GM12878 (cell line): ENCODE results near the gene MRPL18. TPM values are rescaled to one million over a fixed set of nuclear protein-coding genes. Genes with fewer than 3 reads are reported as not detected.

ENCODE experiments used
- ATAC-seq: fragments of 200-7000 bp; cut with Tn5 transposase; 3 replicates; pipeline ENCODE4 v1.9.1; 2020; ENCODE audit warnings: mild to moderate bottlenecking, moderate library complexity
- BruUV-seq: library from RNA; stranded (reverse); fragments of 400-500 nt; replicated peaks from 2 replicates; lab custom pipeline; 2021; lab: Mats Ljungman, UMichigan
- CTCF ChIA-PET: fragments of 300-600 bp; sonication (Branson Sonifier 250); formaldehyde crosslinking; extraction: SDS; loops from one replicate; lab custom pipeline; 2021; ENCODE audit warnings: inconsistent platforms; lab: Yijun Ruan, JAX
- POLR2A ChIA-PET: fragments of 350-600 bp; formaldehyde crosslinking; extraction: SDS; loops from one replicate; lab custom pipeline; 2021; ENCODE audit warnings: inconsistent platforms; lab: Charles Lee
- RAD21 ChIA-PET: fragments of 300-600 bp; sonication (Branson Sonifier 250); formaldehyde crosslinking; loops from one replicate; lab custom pipeline; 2023; ENCODE audit warnings: antibody characterized with exemption; ENCODE audit not compliant: unreplicated experiment; lab: Charles Lee
- SMC1A ChIA-PET: fragments of 300-600 bp; sonication (Branson Sonifier 250); formaldehyde crosslinking; loops from one replicate; lab custom pipeline; 2023; ENCODE audit not compliant: unreplicated experiment, uncharacterized antibody; lab: Charles Lee
- DNase-seq: peaks from one replicate; pipeline ENCODE4 v3.0.0-alpha.2; 2011; ENCODE audit warnings: low read depth, low spot score
- FAIRE-seq: peaks from 3 replicates; lab custom pipeline; 2011; peaks lifted over from hg19 to GRCh38; lab: Jason Lieb, UNC
- H2AFZ ChIP-seq: 2 replicates; pipeline ENCODE4 v1.6.0; 2011; ENCODE audit warnings: low read depth, low read length, control low read depth; ENCODE audit not compliant: control insufficient read depth
- H3K27ac ChIP-seq: 2 replicates; pipeline ENCODE4 v1.5.1; 2011; ENCODE audit warnings: control low read depth; ENCODE audit not compliant: control insufficient read depth, insufficient read depth
- H3K27me3 ChIP-seq, 2 experiments: replicated peaks in 1 of 2; 2 replicates each; pipeline versions ENCODE4 v1.6.0 to v1.6.1; 2011; ENCODE audit warnings: low read length in 1 of 2; ENCODE audit not compliant: control insufficient read depth in 2 of 2, insufficient read depth in 2 of 2
- H3K36me3 ChIP-seq, 2 experiments: 2 replicates each; pipeline ENCODE4 v1.5.1; 2011; ENCODE audit warnings: low read length in 1 of 2; ENCODE audit not compliant: control insufficient read depth in 2 of 2, insufficient read depth in 2 of 2
- H3K4me1 ChIP-seq: 2 replicates; pipeline ENCODE4 v1.6.1; 2011; ENCODE audit warnings: mild to moderate bottlenecking, low read length, moderate library complexity, mixed read lengths; ENCODE audit not compliant: control insufficient read depth, insufficient read depth
- H3K4me2 ChIP-seq: 2 replicates; pipeline ENCODE4 v1.6.0; 2011; ENCODE audit warnings: control low read depth; ENCODE audit not compliant: control insufficient read depth, insufficient read depth
- H3K4me3 ChIP-seq: fragments of 200-600 bp; sonication (generic); 2 replicates; pipeline ENCODE4 v1.5.1; 2016
- H3K79me2 ChIP-seq: 2 replicates; pipeline ENCODE4 v1.6.0; 2011; ENCODE audit warnings: low read length; ENCODE audit not compliant: control insufficient read depth, insufficient read depth
- H3K9ac ChIP-seq: 2 replicates; pipeline ENCODE4 v1.8.0; 2011; ENCODE audit warnings: low read length, control low read depth, mixed read lengths; ENCODE audit not compliant: control insufficient read depth, insufficient read depth
- H3K9me3 ChIP-seq: replicated peaks from 3 replicates; pipeline ENCODE4 v1.5.1; 2011; ENCODE audit warnings: mild to moderate bottlenecking, low read length; ENCODE audit not compliant: control insufficient read depth, insufficient read depth
- H4K20me1 ChIP-seq: 2 replicates; pipeline ENCODE4 v1.6.0; 2011; ENCODE audit not compliant: control insufficient read depth, insufficient read depth
- ATF7 ChIP-seq: fragments of 450-650 bp; IDR thresholded peaks from 2 replicates; pipeline ENCODE4 v1.6.1; 2016; ENCODE audit warnings: low read depth, mild to moderate bottlenecking
- CBX5 ChIP-seq: sonication (generic); IDR thresholded peaks from 2 replicates; pipeline ENCODE4 v1.6.1; 2016; ENCODE audit warnings: low read depth, moderate library complexity, mild to moderate bottlenecking, inconsistent platforms
- E4F1 ChIP-seq: fragments of 450-650 bp; IDR thresholded peaks from 2 replicates; pipeline ENCODE4 v1.6.1; 2018; ENCODE audit warnings: borderline replicate concordance, mild to moderate bottlenecking; ENCODE audit not compliant: partially characterized antibody
- ESRRA ChIP-seq: IDR thresholded peaks from 2 replicates; pipeline ENCODE4 v1.6.1; 2012; ENCODE audit warnings: mild to moderate bottlenecking, low read length, improper control_type of control experiment
- GABPA ChIP-seq: IDR thresholded peaks from 2 replicates; pipeline ENCODE4 v1.6.1; 2014; ENCODE audit warnings: antibody characterized with exemption, low read depth, mild to moderate bottlenecking, inconsistent platforms
- MXI1 ChIP-seq: fragments of 150-350 bp; IDR thresholded peaks from 2 replicates; pipeline ENCODE4 v1.6.1; 2011; ENCODE audit warnings: low read depth, mild to moderate bottlenecking, inconsistent platforms, low read length, improper control_type of control experiment
- SIN3A ChIP-seq: IDR thresholded peaks from 2 replicates; pipeline ENCODE4 v1.6.1; 2012; ENCODE audit warnings: low read depth, low read length, improper control_type of control experiment
- SUPT20H ChIP-seq: IDR thresholded peaks from 2 replicates; pipeline ENCODE4 v1.6.1; 2011; ENCODE audit warnings: low read depth, mild to moderate bottlenecking, low read length, moderate library complexity, borderline replicate concordance; ENCODE audit not compliant: control insufficient read depth
- WGBS: methylation state at CpG from one replicate; pipeline ENCODE4 v1.1.6; 2016; ENCODE audit warnings: low lambda C conversion rate; ENCODE audit not compliant: insufficient replicate concordance, insufficient coverage; ENCODE audit errors: missing lambda C conversion rate; 5-methylcytosine and 5-hydroxymethylcytosine counted together
- in situ Hi-C: fragments of 300-500 bp; cut with MboI; formaldehyde crosslinking; loops from 9 replicates; pipeline ENCODE4 v1.14.3; 2018; ENCODE audit warnings: mixed read lengths
- intact Hi-C: fragments of 100-400 bp; cut with micrococcal nuclease; formaldehyde crosslinking; loops from one replicate; pipeline ENCODE4 v1.14.2; 2022; ENCODE audit not compliant: unreplicated experiment
- polyA plus RNA-seq, 11 experiments: library from polyadenylated mRNA; depleted of rRNA in 4 of 11; unstranded in 6 of 11; stranded (reverse) in 5 of 11; fragments of >200 nt; fragmentation: Nextera tagmentation in 4 of 11; fragmentation: Illumina TruSeq in 1 of 11; extraction: Ambion mirVana in 4 of 11; extraction: Trizol in 1 of 11; gene quantifications; 1 replicate in 1 of 11; 2 replicates in 10 of 11; pipeline versions ENCODE4 v1.2.1 to v1.2.3, GENCODE V29; 2011 to 2016; ENCODE audit warnings: inconsistent platforms in 2 of 11, missing spikeins in 2 of 11, low read depth in 1 of 11
- total RNA-seq, 4 experiments: library from RNA; depleted of rRNA in 3 of 4; stranded (reverse); fragments of >200 nt in 3 of 4; fragmentation: Illumina TruSeq in 1 of 4; extraction: Trizol in 1 of 4; gene quantifications; 2 replicates each; pipeline versions ENCODE4 v1.2.1 to v1.2.3, GENCODE V29; 2013 to 2021

The MRPL18 gene
- total and polyA plus RNA-seq, 10 of the 15 experiments (the other 5 are each of a cell fraction or from before 2014, with no cell fraction given) = 68.5 to 203 (median 116) TPM

- TF ChIP-seq E4F1 = no peak
- TF ChIP-seq GABPA = no peak
- TF ChIP-seq CBX5 = no peak
- TF ChIP-seq ESRRA = no peak
- no peak for TF ChIP-seq MXI1
Observed at GRCh38 chr6:159829526-159829925, 39.3 kb downstream of the MRPL18 start (continued).

GRCh38 chr6:159830501-159831372, 40.5 kb downstream of the MRPL18 start:
- intact Hi-C loops = no loop called here
- TF ChIP-seq SIN3A (no peak), ATF7 (no peak), SUPT20H (no peak), CBX5 (no peak)
- ChIA-PET CTCF (interaction anchor here (0.7 to 0.9 kb wide), 2 partner anchors 34 to 41 kb away, joined by 3 to 4 read pairs; partner anchors contain the start of genes MRPL18 and TCP1), SMC1A (interaction anchor here (0.8 to 1.3 kb wide), 3 partner anchors 22 to 134 kb away, joined by 3 read pairs; no protein-coding TSS in a partner anchor), RAD21 (no interaction called here), POLR2A (interaction anchor here (0.6 kb wide), 1 partner anchor 23 kb away, joined by 4 read pairs; no protein-coding TSS in a partner anchor)
- no peaks in the 10 kb centered on the region for H4K20me1 ChIP-seq
- H3K9me3 ChIP-seq = no peaks in the 10 kb centered on the region
- H3K9ac ChIP-seq = no peak overlapping the region
- FAIRE-seq (no peak), DNase-seq (no peak), ATAC-seq (no peak)
- H3K36me3 ChIP-seq = no peaks in the 10 kb centered on the region
- H3K4me2 ChIP-seq = no peak overlapping the region
- in situ Hi-C loops = no loop called here
- no peak overlapping the region for H3K4me3 ChIP-seq
- no peak overlapping the region for H3K27ac ChIP-seq
- 63% methylated on average over 10 of the region's 11 CpGs for WGBS
- BruUV-seq = no TSS peak
- H2AFZ ChIP-seq = no peak overlapping the region
- no peaks in the 10 kb centered on the region for H3K79me2 ChIP-seq
- 0 out of 2 replicates have a peak, but pooled peaks cover 9% of the 10 kb centered on the region for H3K4me1 ChIP-seq
- H3K27me3 ChIP-seq = no peaks in the 10 kb centered on the region
